SH-SY5Y (cell line): ENCODE data around the gene AP1AR.

Experiments used
- GATA2 ChIP-seq: IDR thresholded peaks from 2 replicates; pipeline ENCODE4 v1.6.1; 2011; ENCODE audit warnings: mild to moderate bottlenecking, low read depth, low read length
- GATA3 ChIP-seq: IDR thresholded peaks from 2 replicates; pipeline ENCODE4 v1.6.1; 2011; ENCODE audit warnings: low read depth, mild to moderate bottlenecking, low read length, moderate library complexity

GRCh38 chr4:112184438-112184837 lies 47.1 kb upstream of the AP1AR start:
- TF ChIP-seq GATA2 = no peak
- TF ChIP-seq GATA3 = no peak
